Esophagus muscularis mucosa (tissue), 4 donors: Measurements from ENCODE around the gene DFFB. TPM values are rescaled to one million over a fixed set of nuclear protein-coding genes. Genes with fewer than 3 reads are reported as not detected.

ENCODE experiments used
- DNase-seq: peaks from one replicate; pipeline ENCODE4 v3.0.0-alpha.2; 2017; ENCODE audit errors: extremely low spot score
- H3K27ac ChIP-seq, 4 donors: fragments of 200-600 bp; sonication (generic); replicated peaks in 1 of 4; 1 replicate in 3 of 4; 2 replicates in 1 of 4; pipeline ENCODE4 v1.5.1; 2016 to 2019; ENCODE audit warnings: mild to moderate bottlenecking in 1 of 4
- H3K27me3 ChIP-seq, 4 donors: fragments of 200-600 bp; sonication (generic); one replicate each; pipeline versions ENCODE4 v1.5.1 to v1.6.0; 2016 to 2019
- H3K36me3 ChIP-seq, 4 donors: fragments of 200-600 bp; sonication (generic); one replicate each; pipeline ENCODE4 v1.5.1; 2016 to 2019
- H3K4me1 ChIP-seq, 4 donors: fragments of 200-600 bp; sonication (generic); one replicate each; pipeline ENCODE4 v1.5.1; 2016 to 2019
- H3K4me3 ChIP-seq, 4 donors: fragments of 200-600 bp; sonication (generic); 1 replicate in 2 of 4; 2 replicates in 2 of 4; pipeline ENCODE4 v1.5.1; 2016 to 2019; ENCODE audit warnings: mild to moderate bottlenecking in 4 of 4, moderate library complexity in 1 of 4
- H3K9me3 ChIP-seq, 4 donors: fragments of 200-600 bp; sonication (generic); 1 replicate in 3 of 4; 2 replicates in 1 of 4; pipeline ENCODE4 v1.5.1; 2016 to 2019
- EP300 ChIP-seq: sonication (generic); formaldehyde crosslinking; IDR thresholded peaks from one replicate; pipeline ENCODE4 v1.6.1; 2017; ENCODE audit warnings: antibody characterized with exemption
- POLR2A ChIP-seq: fragments of 450-650 bp; IDR thresholded peaks from one replicate; pipeline ENCODE4 v1.6.1; 2017; ENCODE audit warnings: antibody characterized with exemption, moderate library complexity, mild to moderate bottlenecking, low read depth
- POLR2AphosphoS5 ChIP-seq, 2 donors: sonication (generic); formaldehyde crosslinking; IDR thresholded peaks; one replicate each; pipeline ENCODE4 v1.6.1; 2017; ENCODE audit warnings: antibody characterized with exemption in 2 of 2
- WGBS: methylation state at CpG from one replicate; pipeline ENCODE4 v1.1.5; 2018; 5-methylcytosine and 5-hydroxymethylcytosine counted together
- intact Hi-C: fragments of 100-400 bp; cut with DNase I; formaldehyde crosslinking; loops from one replicate; pipeline ENCODE4 v1.15.1; 2023
- total RNA-seq, 4 donors: library from RNA; depleted of rRNA; stranded (reverse); fragments of >200 nt; gene quantifications; one replicate each; pipeline versions ENCODE4 v1.1.0 to v1.2.1, GENCODE V29; 2016
- TF ChIP-seq, protein P1 (sequence below), 3 experiments: fragments of 200-600 bp in 2 of 3; fragments of 450-650 bp in 1 of 3; sonication (generic) in 2 of 3; IDR thresholded peaks; one replicate each; pipeline ENCODE4 v1.5.1; 2017 to 2019; ENCODE audit warnings: antibody characterized with exemption in 3 of 3, mild to moderate bottlenecking in 2 of 3, moderate library complexity in 1 of 3

The DFFB gene
- total RNA-seq, 4 donors from 2014 or later = 5.0 to 13.4 (median 5.2) TPM

DNA sequence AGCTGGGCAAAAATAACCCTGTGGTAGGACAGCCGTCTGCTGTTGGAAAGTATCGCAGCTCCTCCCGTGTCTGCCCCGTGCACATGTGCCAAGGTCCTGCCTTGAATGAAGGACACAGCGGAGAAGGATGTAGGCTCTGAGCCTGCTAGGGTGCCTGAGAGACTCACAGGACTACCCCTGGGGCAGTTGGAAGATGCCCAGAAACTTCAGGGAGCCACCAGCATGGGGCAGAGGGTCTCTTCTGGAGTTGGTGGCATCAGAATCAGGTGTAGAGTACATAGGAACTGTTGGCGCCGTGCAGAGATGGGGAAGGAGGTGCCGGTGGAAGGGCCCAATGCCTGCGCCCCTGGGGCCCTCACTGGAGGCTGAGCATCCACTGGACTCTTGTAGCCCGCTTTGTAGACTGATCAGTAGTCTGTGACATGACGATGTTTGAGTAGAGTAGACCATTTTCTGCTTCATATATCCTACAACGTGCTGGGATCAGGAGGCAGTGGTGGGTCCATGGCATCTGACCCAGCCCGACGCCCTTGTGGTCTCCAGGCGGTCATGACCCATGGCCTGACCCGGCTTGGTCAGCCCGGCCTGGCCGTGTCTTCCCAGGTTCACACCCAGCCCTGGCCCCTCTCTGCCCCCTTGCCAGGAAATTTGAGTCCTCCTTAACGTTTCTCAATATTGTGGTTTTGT lies 48.1 kb downstream of the DFFB start:
- H3K36me3 ChIP-seq = no peaks in the 10 kb centered on the region
- WGBS = 91% methylated on average over 18 of the region's 19 CpGs
- intact Hi-C loops = no loop called here
- H3K27me3 ChIP-seq = peaks cover 0 to 5% (median 0%) of the 10 kb centered on the region in 4 donors
- DNase-seq = no peak
- H3K27ac ChIP-seq = no peak overlapping the region
- H3K4me1 ChIP-seq = peaks cover 0 to 6% (median 5%) of the 10 kb centered on the region in 4 donors
- TF ChIP-seq POLR2AphosphoS5 (IDR thresholded peaks at IDR 0.05) (no peak), EP300 (no peak), POLR2A (no peak)
- TF ChIP-seq, protein P1, sequence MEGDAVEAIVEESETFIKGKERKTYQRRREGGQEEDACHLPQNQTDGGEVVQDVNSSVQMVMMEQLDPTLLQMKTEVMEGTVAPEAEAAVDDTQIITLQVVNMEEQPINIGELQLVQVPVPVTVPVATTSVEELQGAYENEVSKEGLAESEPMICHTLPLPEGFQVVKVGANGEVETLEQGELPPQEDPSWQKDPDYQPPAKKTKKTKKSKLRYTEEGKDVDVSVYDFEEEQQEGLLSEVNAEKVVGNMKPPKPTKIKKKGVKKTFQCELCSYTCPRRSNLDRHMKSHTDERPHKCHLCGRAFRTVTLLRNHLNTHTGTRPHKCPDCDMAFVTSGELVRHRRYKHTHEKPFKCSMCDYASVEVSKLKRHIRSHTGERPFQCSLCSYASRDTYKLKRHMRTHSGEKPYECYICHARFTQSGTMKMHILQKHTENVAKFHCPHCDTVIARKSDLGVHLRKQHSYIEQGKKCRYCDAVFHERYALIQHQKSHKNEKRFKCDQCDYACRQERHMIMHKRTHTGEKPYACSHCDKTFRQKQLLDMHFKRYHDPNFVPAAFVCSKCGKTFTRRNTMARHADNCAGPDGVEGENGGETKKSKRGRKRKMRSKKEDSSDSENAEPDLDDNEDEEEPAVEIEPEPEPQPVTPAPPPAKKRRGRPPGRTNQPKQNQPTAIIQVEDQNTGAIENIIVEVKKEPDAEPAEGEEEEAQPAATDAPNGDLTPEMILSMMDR (IDR thresholded peaks at IDR 0.05) = no peak
- H3K4me3 ChIP-seq = no peak overlapping the region
- no peaks in the 10 kb centered on the region for H3K9me3 ChIP-seq

DNA sequence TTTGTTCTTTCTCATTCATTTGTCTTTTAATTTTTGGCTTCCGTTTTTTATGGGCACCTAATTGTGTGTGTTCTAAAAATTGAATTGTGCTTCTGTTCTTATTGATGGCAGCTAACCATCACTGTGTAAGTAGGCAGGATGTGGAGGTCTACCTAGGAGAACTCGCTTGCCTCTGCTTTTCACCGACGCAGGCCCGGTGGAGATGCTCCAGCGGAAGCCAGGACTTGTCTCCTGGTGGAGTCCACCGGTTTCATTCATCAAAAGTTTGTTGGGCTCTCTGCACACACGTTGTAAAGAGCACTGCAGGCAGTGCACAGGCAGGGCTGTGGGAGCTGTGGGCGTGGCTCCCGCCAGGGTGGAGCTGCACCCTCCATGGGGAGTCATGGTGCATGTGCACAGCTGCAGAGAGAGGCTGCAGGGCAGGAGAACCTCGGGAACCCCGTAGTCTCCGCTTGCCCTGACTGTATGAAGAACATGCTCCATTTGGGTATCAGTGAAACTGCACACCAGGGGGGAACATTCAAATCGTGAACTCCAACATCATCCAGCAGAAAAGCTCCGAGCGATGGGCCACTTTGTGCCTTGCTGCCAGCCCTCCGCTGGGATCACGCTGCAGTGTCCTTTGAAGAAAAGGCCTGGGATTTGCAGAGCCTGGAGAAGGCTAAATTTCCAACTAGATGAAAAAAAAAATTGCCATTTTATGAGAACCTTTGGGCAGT lies 48.8 kb downstream of the DFFB start:
- TF ChIP-seq, protein P1 (IDR thresholded peaks at IDR 0.05) = no peak
- TF ChIP-seq EP300 = no peak
- no peak for TF ChIP-seq POLR2AphosphoS5 (IDR thresholded peaks at IDR 0.05)
- no peak for TF ChIP-seq POLR2A
- H3K4me3 ChIP-seq = no peak overlapping the region
- no peaks in the 10 kb centered on the region for H3K9me3 ChIP-seq
- DNase-seq = no peak
- H3K4me1 ChIP-seq = peaks cover 2 to 13% (median 11%) of the 10 kb centered on the region in 4 donors
- no peaks in the 10 kb centered on the region for H3K36me3 ChIP-seq
- H3K27ac ChIP-seq = no peak overlapping the region
- H3K27me3 ChIP-seq = peaks cover 0 to 12% (median 6%) of the 10 kb centered on the region in 4 donors
- 81% methylated on average over 18 of the region's 18 CpGs for WGBS
- intact Hi-C loops = no loop called here

DNA sequence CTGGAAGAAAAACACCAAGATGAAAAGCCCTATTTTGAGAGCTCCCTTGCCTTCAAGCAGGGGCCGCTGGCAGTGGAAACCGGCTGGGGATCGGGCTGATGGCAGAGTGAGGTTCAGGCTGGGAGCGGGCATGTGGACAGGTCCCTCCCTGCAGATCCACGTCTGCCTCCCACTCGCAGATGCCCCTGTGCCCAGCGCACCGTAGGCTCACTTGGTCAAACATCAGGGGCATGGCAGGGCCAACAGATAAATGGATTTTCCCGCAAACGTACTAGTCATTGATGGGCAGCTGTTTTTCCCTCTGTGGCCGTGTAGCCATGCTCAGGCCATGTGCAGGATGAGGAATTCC lies 49.4 kb downstream of the DFFB start:
- Histone ChIP-seq H3K27ac (no peak overlapping the region), H3K36me3 (no peaks in the 10 kb centered on the region), H3K4me1 (peaks cover 3 to 14% (median 11%) of the 10 kb centered on the region in 4 donors), H3K9me3 (no peaks in the 10 kb centered on the region), H3K27me3 (peaks cover 0 to 17% (median 10%) of the 10 kb centered on the region in 4 donors), H3K4me3 (no peak overlapping the region)
- WGBS = 91% methylated on average over 11 of the region's 11 CpGs
- intact Hi-C loops = no loop called here
- no peak for DNase-seq
- TF ChIP-seq POLR2A (no peak), POLR2AphosphoS5 (IDR thresholded peaks at IDR 0.05) (no peak), EP300 (no peak)
- TF ChIP-seq, protein P1 (IDR thresholded peaks at IDR 0.05) = no peak

DNA sequence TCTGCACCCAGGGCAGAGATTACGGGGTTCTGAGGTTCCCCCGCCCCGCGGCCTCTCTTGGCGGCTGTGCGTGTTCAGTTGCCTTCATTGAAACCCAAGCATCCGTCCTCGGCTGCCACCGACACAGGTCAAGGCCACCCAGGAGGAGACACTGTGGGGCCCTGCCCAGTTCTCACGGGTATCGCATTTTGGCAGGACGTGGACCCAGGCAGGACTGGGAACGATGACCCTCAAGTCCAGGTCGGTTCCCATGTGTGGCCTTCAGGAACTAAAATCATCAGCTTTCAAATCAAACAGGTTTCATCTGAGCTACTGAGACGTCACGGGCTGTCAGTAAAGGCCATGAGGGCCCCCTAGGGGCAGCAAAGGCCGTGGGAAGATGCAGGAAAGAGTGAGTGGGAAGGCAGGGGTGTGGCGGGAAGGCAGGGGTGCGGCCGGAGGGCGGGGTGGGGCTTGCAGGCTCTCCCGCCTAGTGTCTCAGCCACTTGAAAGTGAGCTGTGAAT lies 49.8 kb downstream of the DFFB start:
- Histone ChIP-seq H3K4me3 (no peak overlapping the region), H3K36me3 (no peaks in the 10 kb centered on the region), H3K27ac (no peak overlapping the region), H3K4me1 (peaks cover 3 to 14% (median 10%) of the 10 kb centered on the region in 4 donors), H3K27me3 (peaks cover 0 to 21% (median 10%) of the 10 kb centered on the region in 4 donors), H3K9me3 (no peaks in the 10 kb centered on the region)
- WGBS = 79% methylated on average over 17 of the region's 22 CpGs
- intact Hi-C loops = no loop called here
- no peak for DNase-seq
- TF ChIP-seq, protein P1 (IDR thresholded peaks at IDR 0.05) = no peak
- TF ChIP-seq EP300 = no peak
- TF ChIP-seq POLR2A = no peak
- TF ChIP-seq POLR2AphosphoS5 (IDR thresholded peaks at IDR 0.05) = no peak
